NCI-H1048 (cell line): ENCODE measurements around the gene PTOV1.
A peak's percentile ranks its signal among the peaks of the same experiment; 100 is the strongest.

Experiments
- DNase-seq: peaks from one replicate; lab custom pipeline; 2025; lab: John Stamatoyannopoulos, UW

The PTOV1 gene

GRCh38 chr19:49875177-49875576 lies 24.2 kb downstream of the PTOV1 start:
- no peak for DNase-seq

GRCh38 chr19:49875857-49876421 lies 25.0 kb downstream of the PTOV1 start:
- DNase-seq, result no peak

DNA sequence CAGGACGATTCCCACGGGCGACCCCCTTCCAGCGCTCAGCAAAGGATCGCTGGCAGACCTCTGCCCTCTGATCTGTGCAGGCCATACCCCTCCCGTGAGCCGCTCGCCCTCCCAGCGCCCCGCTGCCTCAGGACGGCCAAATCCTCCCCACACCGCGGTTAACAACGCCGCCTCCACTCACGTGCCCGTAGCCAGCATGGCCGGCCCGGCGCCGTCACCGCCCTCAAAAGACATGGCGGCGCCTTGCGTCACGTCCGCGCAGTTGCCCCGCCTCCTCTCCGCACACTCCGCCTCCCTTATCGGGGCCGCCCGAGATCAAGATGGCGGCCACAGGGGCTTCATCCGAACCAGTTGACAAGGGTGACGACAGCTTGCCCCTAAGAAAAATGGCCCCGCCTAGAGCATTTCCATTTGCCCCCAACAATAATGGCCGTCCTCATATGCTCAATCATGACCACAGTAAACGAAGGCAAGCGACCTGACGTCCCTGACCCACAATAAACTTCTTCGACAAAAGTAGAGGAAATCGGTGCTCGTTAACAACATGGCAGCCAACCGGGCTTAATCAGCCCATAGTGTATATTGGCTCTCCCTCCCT lies 25.6 kb downstream of the PTOV1 start:
- DNase-seq, result peak; percentile 95

GRCh38 chr19:49877020-49877878 lies 26.3 kb downstream of the PTOV1 start, which contains the start of the genes AKT1S1 and TBC1D17:
TSS of gene AKT1S1 (minus strand) at chr19:49877355. CDS start at chr19:49873295, 4,060 bp downstream.
TSS of gene TBC1D17 (plus strand) at chr19:49877702. CDS start at chr19:49877724, 22 bp downstream.
- peak; percentile 99 for DNase-seq

- DNase-seq, result peak; percentile 87
Observed at GRCh38 chr19:49877879-49878743, 27.2 kb downstream of the PTOV1 start.

- DNase-seq, result no peak
Observed at GRCh38 chr19:49878744-49879070, 27.7 kb downstream of the PTOV1 start.

DNA sequence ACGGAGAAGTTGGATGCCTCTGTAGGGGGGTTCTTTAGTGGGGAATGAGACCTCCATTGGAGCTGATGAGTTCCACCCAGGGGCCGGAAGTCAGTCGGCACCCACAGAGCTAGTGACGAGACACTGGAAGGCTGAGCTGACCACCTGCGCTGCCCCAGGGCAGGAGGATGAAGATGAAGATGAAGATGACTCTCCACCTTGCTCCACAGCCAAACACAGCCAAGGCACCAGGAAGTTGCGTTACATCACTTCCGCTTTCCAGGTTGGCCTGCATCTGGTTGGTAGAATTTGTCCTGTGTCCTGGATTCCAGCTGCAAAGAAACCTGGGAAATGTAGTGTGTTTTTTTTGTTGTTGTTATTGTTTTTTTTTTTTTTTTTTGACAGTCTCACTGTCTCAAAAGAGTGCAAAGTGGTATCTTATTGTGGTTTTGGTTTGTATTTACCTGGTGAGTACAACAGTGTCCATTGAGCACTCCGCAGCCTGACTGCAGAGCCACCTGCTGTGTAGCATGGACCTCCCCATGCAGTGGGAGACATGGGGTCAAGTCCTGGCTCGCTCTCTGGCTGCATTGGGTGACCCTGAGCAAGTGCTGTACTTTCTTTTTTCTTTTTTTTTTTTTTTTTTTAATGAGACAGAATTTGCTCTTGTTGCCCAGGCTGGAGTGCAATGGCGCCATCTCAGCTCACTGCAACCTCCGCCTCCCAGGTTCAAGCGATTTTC lies 28.4 kb downstream of the PTOV1 start:
- DNase-seq, result no peak

DNA sequence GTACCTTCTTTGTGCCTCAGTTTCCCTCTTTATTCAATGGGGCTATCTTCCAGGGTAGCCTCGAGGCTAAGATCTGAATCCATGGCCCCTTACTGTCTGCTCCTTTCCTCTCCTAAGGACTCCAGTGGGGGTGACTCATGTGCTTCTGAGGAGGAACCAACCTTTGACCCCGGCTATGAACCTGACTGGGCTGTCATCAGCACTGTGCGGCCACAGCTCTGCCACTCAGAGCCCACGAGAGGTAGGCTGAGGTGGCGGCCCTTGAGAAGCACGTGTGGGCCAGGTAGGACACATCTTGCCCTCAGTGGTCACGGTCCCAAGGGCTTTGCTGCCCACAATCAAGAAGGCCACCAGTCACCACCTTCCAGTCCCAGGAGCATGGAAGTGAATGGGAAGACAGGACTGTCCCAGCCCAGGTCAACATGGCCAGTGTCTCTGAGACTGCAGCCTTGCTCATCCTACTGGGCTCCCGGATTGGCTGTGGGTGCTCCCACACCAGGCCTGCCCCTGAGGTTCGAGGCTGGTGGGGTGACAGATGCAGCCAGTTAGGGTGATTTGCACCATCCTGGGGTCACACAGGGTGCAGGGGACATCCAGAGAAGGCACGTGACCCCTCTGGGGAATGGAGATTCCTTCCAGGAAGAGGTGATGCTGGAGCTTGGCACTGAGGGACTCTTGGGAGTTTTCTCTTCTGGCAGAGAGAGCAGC lies 29.4 kb downstream of the PTOV1 start:
- no peak for DNase-seq

DNA sequence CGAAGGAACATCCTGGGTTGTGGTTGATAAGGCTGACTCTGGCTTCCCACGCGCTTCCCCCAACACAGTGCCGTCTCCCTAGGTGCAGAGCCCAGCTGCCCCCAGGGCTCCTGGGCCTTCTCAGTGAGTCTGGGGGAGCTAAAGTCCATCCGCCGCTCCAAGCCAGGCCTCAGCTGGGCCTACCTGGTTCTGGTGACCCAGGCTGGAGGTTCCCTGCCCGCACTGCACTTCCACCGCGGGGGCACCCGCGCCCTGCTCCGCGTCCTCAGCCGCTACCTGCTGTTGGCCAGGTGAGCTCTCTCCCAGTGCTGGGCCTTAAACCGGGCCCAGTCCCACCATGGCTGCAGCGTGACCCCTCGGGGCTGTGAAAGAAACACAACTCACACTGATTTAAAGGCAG lies 30.2 kb downstream of the PTOV1 start:
- no peak for DNase-seq

DNA sequence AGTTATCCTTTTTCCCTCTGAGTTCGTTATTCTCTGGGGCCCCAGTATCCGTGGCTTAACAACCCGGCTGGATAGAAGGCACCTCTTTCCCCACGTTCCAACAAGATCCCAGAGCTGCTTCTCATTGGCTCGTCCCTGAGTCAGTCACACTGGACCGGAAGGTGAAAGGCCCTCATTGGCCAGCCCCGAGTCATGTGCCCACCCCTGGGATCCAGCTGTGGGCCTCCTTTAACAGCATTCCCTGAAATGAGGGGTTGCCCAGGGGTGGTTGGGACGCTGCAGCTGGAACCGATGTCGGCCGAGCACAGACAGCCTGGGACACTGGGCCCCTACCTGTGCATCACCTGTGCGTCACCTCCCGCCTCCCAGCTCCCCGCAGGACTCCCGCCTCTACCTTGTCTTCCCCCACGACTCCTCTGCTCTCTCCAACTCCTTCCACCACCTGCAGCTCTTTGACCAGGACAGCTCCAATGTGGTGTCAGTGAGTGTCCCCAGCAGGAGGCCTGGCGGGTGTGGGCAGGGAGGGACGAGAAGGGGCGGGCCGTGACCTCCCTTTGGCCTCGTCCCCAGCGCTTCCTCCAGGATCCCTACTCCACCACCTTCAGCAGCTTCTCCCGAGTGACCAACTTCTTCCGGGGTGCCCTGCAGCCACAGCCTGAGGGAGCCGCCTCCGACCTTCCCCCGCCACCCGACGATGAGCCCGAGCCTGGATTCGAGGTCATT lies 30.9 kb downstream of the PTOV1 start:
- no peak for DNase-seq

DNA sequence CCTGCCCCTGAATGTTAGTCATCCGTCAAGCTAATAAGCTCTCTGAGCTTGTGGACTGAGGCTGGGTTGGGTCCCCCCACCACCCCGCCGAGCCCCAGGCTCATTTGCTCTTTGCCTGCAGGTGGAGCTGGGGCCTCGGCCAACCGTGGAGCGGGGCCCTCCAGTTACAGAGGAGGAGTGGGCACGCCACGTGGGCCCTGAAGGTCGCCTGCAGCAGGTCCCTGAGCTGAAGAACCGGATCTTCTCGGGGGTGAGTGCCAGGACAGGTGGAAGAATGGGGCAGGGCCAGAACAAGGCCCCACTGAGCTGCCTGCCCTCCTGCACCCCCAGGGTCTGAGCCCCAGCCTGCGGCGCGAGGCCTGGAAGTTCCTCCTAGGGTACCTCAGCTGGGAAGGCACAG lies 31.7 kb downstream of the PTOV1 start:
- DNase-seq, result no peak

- no peak for DNase-seq
Observed at GRCh38 chr19:49883094-49883493, 32.1 kb downstream of the PTOV1 start.

DNA sequence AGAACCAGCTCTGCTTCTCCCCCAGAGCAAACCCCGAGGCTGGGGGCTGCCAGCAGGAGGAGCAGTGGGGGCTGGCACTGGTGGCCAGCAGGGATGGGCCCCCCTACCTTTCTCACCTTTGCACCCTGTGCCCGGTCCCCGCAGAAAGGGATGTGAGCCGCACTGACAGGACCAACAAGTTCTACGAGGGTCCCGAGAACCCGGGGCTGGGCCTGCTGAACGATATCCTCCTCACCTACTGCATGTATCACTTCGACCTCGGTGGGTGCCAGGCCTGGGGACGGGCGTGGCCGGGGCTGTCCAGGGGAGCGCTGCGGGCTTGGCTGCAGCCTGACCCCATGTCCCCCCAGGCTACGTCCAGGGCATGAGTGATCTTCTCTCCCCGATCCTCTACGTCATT lies 33.1 kb downstream of the PTOV1 start:
- DNase-seq, result no peak

GRCh38 chr19:49884760-49885159 lies 33.8 kb downstream of the PTOV1 start:
- no peak for DNase-seq

- no peak for DNase-seq
Observed at GRCh38 chr19:49887037-49887664, 36.2 kb downstream of the PTOV1 start.

- DNase-seq, result no peak
Observed at GRCh38 chr19:49887665-49888509, 36.9 kb downstream of the PTOV1 start.

GRCh38 chr19:49888510-49888824 lies 37.5 kb downstream of the PTOV1 start:
- DNase-seq, result no peak

DNA sequence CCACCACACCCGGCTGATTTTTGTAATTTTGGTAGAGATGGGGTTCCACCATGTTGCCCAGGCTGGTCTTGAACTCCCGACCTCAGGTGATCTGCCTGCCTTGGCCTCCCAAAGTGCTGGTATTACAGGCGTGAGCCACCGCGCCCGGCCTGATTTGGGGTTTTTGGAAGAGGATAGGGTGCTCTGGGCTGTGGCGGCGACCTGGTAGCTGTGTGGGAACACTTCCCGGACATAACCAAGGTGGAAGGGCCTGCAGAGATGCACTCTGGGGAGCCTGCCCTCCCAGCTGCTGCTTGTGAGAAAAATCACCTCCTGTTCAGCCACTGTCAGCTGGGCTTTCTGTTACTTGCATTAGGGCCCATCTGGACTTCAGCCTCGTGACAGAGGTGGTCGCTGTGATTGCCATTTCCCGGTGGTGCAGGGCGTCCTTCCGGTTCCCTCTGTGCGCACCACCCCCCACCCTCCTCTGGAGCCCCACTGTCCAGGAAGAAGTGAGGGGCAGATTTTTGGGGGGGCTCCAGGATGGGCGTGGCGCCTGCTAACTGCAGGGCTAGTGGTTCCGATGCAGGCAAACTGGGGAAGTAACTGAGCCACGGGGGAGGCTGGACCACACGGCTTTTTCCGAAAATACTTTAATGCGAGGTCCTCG lies 38.2 kb downstream of the PTOV1 start:
- no peak for DNase-seq
